MM.1S (cell line): ENCODE data around the gene PPP1R9B.

ENCODE experiments used
- DNase-seq: peaks from one replicate; pipeline ENCODE4 v3.0.0-alpha.2; 2015
- H2AFZ ChIP-seq: fragments of 300-600 bp; sonication (generic); 2 replicates; pipeline ENCODE4 v1.6.0; 2016; ENCODE audit warnings: antibody characterized with exemption, low read length
- H3F3A ChIP-seq: fragments of 300-600 bp; sonication (generic); 2 replicates; pipeline ENCODE4 v1.6.1; 2016; ENCODE audit warnings: mild to moderate bottlenecking, antibody characterized with exemption, low read length, moderate library complexity, mixed read lengths; ENCODE audit not compliant: insufficient read depth
- H3K27ac ChIP-seq: fragments of 300-600 bp; sonication (generic); 2 replicates; pipeline ENCODE4 v1.5.1; 2016; ENCODE audit warnings: mild to moderate bottlenecking, low read length
- H3K27me3 ChIP-seq: fragments of 300-600 bp; sonication (generic); replicated peaks from 2 replicates; pipeline ENCODE4 v1.6.0; 2016; ENCODE audit warnings: low read length; ENCODE audit not compliant: insufficient read depth
- H3K36me3 ChIP-seq: fragments of 300-600 bp; sonication (generic); replicated peaks from 2 replicates; pipeline ENCODE4 v1.6.1; 2016; ENCODE audit warnings: mild to moderate bottlenecking, low read length, mixed read lengths; ENCODE audit not compliant: insufficient read depth
- H3K4me1 ChIP-seq: fragments of 300-600 bp; sonication (generic); 2 replicates; pipeline ENCODE4 v1.6.1; 2016; ENCODE audit warnings: low read length, mixed read lengths
- H3K4me2 ChIP-seq: fragments of 300-600 bp; sonication (generic); 2 replicates; pipeline ENCODE4 v1.6.0; 2016; ENCODE audit warnings: low read depth, low read length
- H3K4me3 ChIP-seq: fragments of 300-600 bp; sonication (generic); 2 replicates; pipeline ENCODE4 v1.5.1; 2016; ENCODE audit warnings: low read length, mixed read lengths
- H3K79me2 ChIP-seq: fragments of 300-600 bp; sonication (generic); 2 replicates; pipeline ENCODE4 v1.6.1; 2016; ENCODE audit warnings: mixed run types, low read length, mixed read lengths
- H3K9ac ChIP-seq: fragments of 300-600 bp; sonication (generic); 2 replicates; pipeline ENCODE4 v1.6.1; 2016; ENCODE audit warnings: low read length, mixed read lengths
- H3K9me2 ChIP-seq: fragments of 300-600 bp; sonication (generic); replicated peaks from 2 replicates; pipeline ENCODE4 v1.6.1; 2016; ENCODE audit warnings: mild to moderate bottlenecking, low read length, mixed read lengths; ENCODE audit not compliant: insufficient read depth
- H3K9me3 ChIP-seq: fragments of 300-600 bp; sonication (generic); replicated peaks from 2 replicates; pipeline ENCODE4 v1.6.1; 2016; ENCODE audit warnings: mild to moderate bottlenecking, low read length, mixed read lengths; ENCODE audit not compliant: insufficient read depth
- H4K20me1 ChIP-seq: fragments of 300-600 bp; sonication (generic); 2 replicates; pipeline ENCODE4 v1.6.1; 2016; ENCODE audit warnings: mild to moderate bottlenecking, low read length, moderate library complexity, mixed read lengths; ENCODE audit not compliant: insufficient read depth
- CTCF ChIP-seq: fragments of 300-600 bp; sonication (generic); IDR thresholded peaks from 2 replicates; pipeline ENCODE4 v1.5.1; 2016; ENCODE audit warnings: antibody characterized with exemption, low read length, mixed read lengths
- EZH2 ChIP-seq: fragments of 300-600 bp; sonication (generic); optimal IDR thresholded peaks from 2 replicates; pipeline ENCODE3; 2017; ENCODE audit warnings: low read depth, mild to moderate bottlenecking, antibody characterized with exemption, low read length, mixed read lengths
- EZH2phosphoT487 ChIP-seq: fragments of 300-600 bp; sonication (generic); IDR thresholded peaks from 2 replicates; pipeline ENCODE4 v1.6.1; 2018; ENCODE audit warnings: antibody characterized with exemption, low read length

PPP1R9B gene

GRCh38 chr17:50146927-50147665 is 3.4 kb downstream of the PPP1R9B start:
- Histone ChIP-seq H3K36me3 (no peaks in the 10 kb centered on the region), H3K27me3 (no peaks in the 10 kb centered on the region), H4K20me1 (no peaks in the 10 kb centered on the region), H3K4me2 (peak overlapping the region; percentile 92), H3K9ac (no peak overlapping the region), H3K4me1 (peaks cover 6% of the 10 kb centered on the region), H2AFZ (no peak overlapping the region), H3K9me3 (no peaks in the 10 kb centered on the region), H3K27ac (no peak overlapping the region), H3K79me2 (peaks cover 84% of the 10 kb centered on the region), H3K4me3 (peak overlapping the region; percentile 78; the same call in 1 of the 2 replicates), H3K9me2 (no peaks in the 10 kb centered on the region), H3F3A (peaks cover 7% of the 10 kb centered on the region)
- no peak for DNase-seq
- TF ChIP-seq EZH2 = no peak
- TF ChIP-seq EZH2phosphoT487 = no peak
- TF ChIP-seq CTCF = no peak

- no peaks in the 10 kb centered on the region for H3K9me2 ChIP-seq
- no peaks in the 10 kb centered on the region for H3K36me3 ChIP-seq
- no peak for DNase-seq
- H3K79me2 ChIP-seq = peaks cover 88% of the 10 kb centered on the region
- H3K4me1 ChIP-seq = 0 out of 2 replicates have a peak, but pooled peaks cover 5% of the 10 kb centered on the region
- H3K4me2 ChIP-seq = peak overlapping the region; percentile 92; the same call in 1 of the 2 replicates
- no peak overlapping the region for H2AFZ ChIP-seq
- H4K20me1 ChIP-seq = no peaks in the 10 kb centered on the region
- no peaks in the 10 kb centered on the region for H3K27me3 ChIP-seq
- TF ChIP-seq EZH2 (no peak), CTCF (0 out of 2 replicates have a peak, but pooled peaks have one; percentile 5), EZH2phosphoT487 (no peak)
- H3K9me3 ChIP-seq = no peaks in the 10 kb centered on the region
- no peak overlapping the region for H3K27ac ChIP-seq
- no peak overlapping the region for H3K4me3 ChIP-seq
- H3F3A ChIP-seq = peaks cover 4% of the 10 kb centered on the region
- no peak overlapping the region for H3K9ac ChIP-seq
These were observed 4.1 kb downstream of the PPP1R9B start for GRCh38 chr17:50146230-50146926.

DNA sequence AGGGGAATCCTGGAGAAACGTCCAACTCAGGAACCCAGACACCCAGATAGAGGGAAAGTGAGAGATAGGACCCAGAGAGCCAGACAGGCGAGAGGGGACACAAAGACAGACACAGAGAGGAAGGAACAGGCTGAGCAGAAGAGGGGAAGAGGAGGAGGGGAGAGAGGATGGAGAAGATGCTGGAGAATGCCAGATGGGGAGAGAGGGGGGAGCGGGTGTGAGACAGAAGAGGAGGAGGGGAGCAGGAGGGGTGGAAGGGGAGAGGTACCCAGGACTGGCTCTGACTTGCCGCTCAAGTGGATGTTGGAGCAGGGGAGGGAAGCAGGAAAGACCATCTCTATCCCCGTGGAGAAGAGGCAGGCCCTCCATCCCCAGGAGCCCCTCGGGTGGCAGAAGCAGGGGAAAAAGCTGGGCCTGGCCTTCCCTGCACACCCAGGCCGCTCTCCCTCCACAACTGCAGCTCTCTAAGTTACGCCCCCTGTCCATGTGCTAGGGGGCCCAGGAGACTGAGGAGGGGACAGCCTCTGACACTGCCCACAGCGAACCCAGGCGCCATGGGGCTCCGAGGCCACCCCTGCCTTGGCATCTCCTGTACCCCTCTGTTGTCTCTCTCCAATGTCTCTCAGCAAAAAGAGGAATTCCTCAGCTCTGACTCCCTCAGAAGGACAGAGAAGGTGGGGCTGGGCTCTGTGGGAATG is 4.8 kb downstream of the PPP1R9B start:
- Histone ChIP-seq H3K4me1 (0 out of 2 replicates have a peak, but pooled peaks cover 5% of the 10 kb centered on the region), H3K4me2 (no peak overlapping the region), H3K36me3 (no peaks in the 10 kb centered on the region), H3F3A (no peaks in the 10 kb centered on the region), H3K27ac (no peak overlapping the region), H3K9me3 (no peaks in the 10 kb centered on the region), H3K79me2 (peaks cover 88% of the 10 kb centered on the region), H3K9ac (no peak overlapping the region), H4K20me1 (no peaks in the 10 kb centered on the region), H3K27me3 (no peaks in the 10 kb centered on the region), H3K4me3 (no peak overlapping the region), H2AFZ (no peak overlapping the region), H3K9me2 (no peaks in the 10 kb centered on the region)
- TF ChIP-seq CTCF (no peak), EZH2 (no peak), EZH2phosphoT487 (no peak)
- DNase-seq = no peak
